Transverse colon (tissue), 4 donors: Measurements from ENCODE around the gene C1orf226. TPM values are rescaled to one million over a fixed set of nuclear protein-coding genes. Genes with fewer than 3 reads are reported as not detected.

ENCODE experiments used
- DNase-seq: peaks from one replicate; pipeline ENCODE4 v3.0.0-alpha.2; 2019
- H3K27ac ChIP-seq, 4 donors: fragments of 200-600 bp; sonication (generic); 2 replicates each; pipeline ENCODE4 v1.5.1; 2016 to 2018; ENCODE audit warnings: inconsistent platforms in 4 of 4
- H3K27me3 ChIP-seq: fragments of 200-600 bp; sonication (generic); 2 replicates; pipeline ENCODE4 v1.5.1; 2017; ENCODE audit warnings: inconsistent platforms
- H3K36me3 ChIP-seq, 4 donors: fragments of 200-600 bp; sonication (generic); 2 replicates each; pipeline ENCODE4 v1.5.1; 2017 to 2019; ENCODE audit warnings: inconsistent platforms in 4 of 4
- H3K4me1 ChIP-seq, 4 donors: fragments of 200-600 bp; sonication (generic); 2 replicates each; pipeline ENCODE4 v1.5.1; 2017 to 2020; ENCODE audit warnings: inconsistent platforms in 4 of 4
- H3K4me3 ChIP-seq, 4 donors: fragments of 200-600 bp; sonication (generic); 1 replicate in 1 of 4; 2 replicates in 3 of 4; pipeline versions ENCODE4 v1.5.1 to v1.6.1; 2017 to 2019; ENCODE audit warnings: inconsistent platforms in 4 of 4
- H3K9me3 ChIP-seq, 2 donors: fragments of 200-600 bp; sonication (generic); 2 replicates each; pipeline ENCODE4 v1.5.1; 2017 to 2019; ENCODE audit warnings: inconsistent platforms in 2 of 2
- CTCF ChIP-seq, 5 experiments: fragments of 200-600 bp in 3 of 5; fragments of 450-650 bp in 2 of 5; sonication (generic) in 3 of 5; IDR thresholded peaks; 1 replicate in 2 of 5; 2 replicates in 3 of 5; pipeline ENCODE4 v1.5.1; 2016 to 2017; ENCODE audit warnings: antibody characterized with exemption in 5 of 5, inconsistent platforms in 3 of 5, mild to moderate bottlenecking in 2 of 5, moderate library complexity in 1 of 5
- EP300 ChIP-seq: sonication (generic); formaldehyde crosslinking; IDR thresholded peaks from one replicate; pipeline ENCODE4 v1.6.1; 2017; ENCODE audit warnings: antibody characterized with exemption, low read depth
- POLR2A ChIP-seq: fragments of 450-650 bp; IDR thresholded peaks from one replicate; pipeline ENCODE4 v1.6.1; 2016; ENCODE audit warnings: antibody characterized with exemption, mild to moderate bottlenecking, moderate library complexity
- POLR2AphosphoS5 ChIP-seq, 3 donors: sonication (generic); formaldehyde crosslinking; IDR thresholded peaks; one replicate each; pipeline ENCODE4 v1.6.1; 2016; ENCODE audit warnings: antibody characterized with exemption in 3 of 3
- WGBS, 2 donors: methylation state at CpG; one replicate each; pipeline ENCODE4 v1.1.5; 2018; ENCODE audit warnings: low coverage in 1 of 2; 5-methylcytosine and 5-hydroxymethylcytosine counted together
- in situ Hi-C, 4 donors: fragments of 200-750 bp; cut with MboI; loops; one replicate each; pipeline versions ENCODE4 v1.15.0 to v1.15.1; 2017; ENCODE audit warnings: low sequenced_read_pairs in 3 of 4, low pct_ligation_motif_present in 1 of 4, low pct_unique_long_range_greater_than_20kb in 1 of 4
- intact Hi-C: fragments of 100-400 bp; cut with DNase I; formaldehyde crosslinking; loops from one replicate; pipeline ENCODE4 v1.15.1; 2023; ENCODE audit warnings: low total_unique reads
- total RNA-seq, 4 donors: library from RNA; depleted of rRNA; stranded (reverse); fragments of >200 nt; gene quantifications; one replicate each; pipeline ENCODE4 v1.1.0, GENCODE V29; 2016

The C1orf226 gene
- total RNA-seq, 4 donors from 2014 or later = 13.1 to 20.3 (median 16.7) TPM

GRCh38 chr1:162386292-162387225 is 5.0 kb downstream of the C1orf226 start:
- Histone ChIP-seq H3K27ac (no peak overlapping the region), H3K27me3 (no peaks in the 10 kb centered on the region), H3K4me3 (no peak overlapping the region), H3K36me3 (no peaks in the 10 kb centered on the region), H3K4me1 (peaks cover 12 to 36% (median 20%) of the 10 kb centered on the region in 4 donors), H3K9me3 (no peaks in the 10 kb centered on the region)
- in situ Hi-C loops = loop anchor here in 2 of 4 donors (10.0 to 25.0 kb wide), 2 partner anchors 332 to 599 kb away; no protein-coding TSS in a partner anchor
- TF ChIP-seq POLR2A (no peak), POLR2AphosphoS5 (IDR thresholded peaks at IDR 0.05) (no peak), CTCF (IDR thresholded peaks at IDR 0.05) (no peak), EP300 (no peak)
- intact Hi-C loops = no loop called here
- no peak for DNase-seq
- 71 to 88% methylated on average over 2 to 8 of the region's 8 CpGs for WGBS, 2 donors

- 82 to 89% methylated on average over 18 to 20 of the region's 20 CpGs for WGBS, 2 donors
- intact Hi-C loops = no loop called here
- in situ Hi-C loops = loop anchor here in 2 of 4 donors (10.0 to 25.0 kb wide), 2 partner anchors 333 to 600 kb away; no protein-coding TSS in a partner anchor
- Histone ChIP-seq H3K4me3 (no peak overlapping the region), H3K27ac (no peak overlapping the region), H3K27me3 (no peaks in the 10 kb centered on the region), H3K9me3 (no peaks in the 10 kb centered on the region), H3K4me1 (peaks cover 6 to 32% (median 12%) of the 10 kb centered on the region in 4 donors), H3K36me3 (no peaks in the 10 kb centered on the region)
- DNase-seq = no peak
- TF ChIP-seq POLR2A = no peak
- TF ChIP-seq POLR2AphosphoS5 (IDR thresholded peaks at IDR 0.05) = no peak
- no peak for TF ChIP-seq EP300
- no peak for TF ChIP-seq CTCF (IDR thresholded peaks at IDR 0.05)
Observed at GRCh38 chr1:162387226-162388082, 5.9 kb downstream of the C1orf226 start.

GRCh38 chr1:162388083-162388594 is 6.6 kb downstream of the C1orf226 start:
- Histone ChIP-seq H3K27ac (peak overlapping the region in 2 of 4 donors; percentile 58 to 61), H3K4me1 (peaks cover 3 to 25% (median 5%) of the 10 kb centered on the region in 4 donors), H3K27me3 (no peaks in the 10 kb centered on the region), H3K4me3 (no peak overlapping the region), H3K36me3 (no peaks in the 10 kb centered on the region), H3K9me3 (no peaks in the 10 kb centered on the region)
- intact Hi-C loops = no loop called here
- WGBS, 2 donors = 88% methylated on average over 8 of the region's 8 CpGs; no CpG with 5 or more reads in 1 of the 2 donors
- TF ChIP-seq POLR2AphosphoS5 (IDR thresholded peaks at IDR 0.05) (no peak), EP300 (no peak), CTCF (IDR thresholded peaks at IDR 0.05) (no peak), POLR2A (no peak)
- in situ Hi-C loops = loop anchor here in 2 of 4 donors (10.0 to 25.0 kb wide), 2 partner anchors 333 to 601 kb away; no protein-coding TSS in a partner anchor
- DNase-seq = no peak
